Ecto neural progenitor cell (in vitro differentiated cells): Measurements from ENCODE around the gene THEMIS2.
"Not testable (repeated sequence)": the region's sequence is repeated elsewhere in the genome, so short reads cannot be mapped to it uniquely, and the experiment has no call there.

Experiments used
- DNase-seq: peaks from one replicate; pipeline ENCODE4 v3.0.0-alpha.2; 2018; ENCODE audit warnings: low spot score

THEMIS2 gene

GRCh38 chr1:27872059-27872801 lies at the start of gene THEMIS2:
Gene THEMIS2 (plus strand): TSS chr1:27872544. CDS start chr1:27872572, 28 bp downstream.
- DNase-seq = peak; percentile 88

GRCh38 chr1:27823784-27824183 lies 48.6 kb upstream of the THEMIS2 start:
- DNase-seq = no peak

- no peak for DNase-seq
Observed at GRCh38 chr1:27824411-27824810, 47.9 kb upstream of the THEMIS2 start.

- DNase-seq = not testable (repeated sequence)
Observed at GRCh38 chr1:27829339-27829960, 42.9 kb upstream of the THEMIS2 start.

GRCh38 chr1:27830621-27831440 lies 41.5 kb upstream of the THEMIS2 start, which contains the start of gene PPP1R8:
Gene PPP1R8 (plus strand): TSS chr1:27830782. CDS start chr1:27830836, 54 bp downstream.
- DNase-seq = peak; percentile 95

- DNase-seq = no peak
Observed at GRCh38 chr1:27831568-27832410, 40.6 kb upstream of the THEMIS2 start.

- DNase-seq = no peak
Observed at GRCh38 chr1:27832762-27833161, 39.6 kb upstream of the THEMIS2 start.

GRCh38 chr1:27833470-27833869 lies 38.9 kb upstream of the THEMIS2 start:
- no peak for DNase-seq

GRCh38 chr1:27835046-27835445 lies 37.3 kb upstream of the THEMIS2 start:
- DNase-seq = no peak

- DNase-seq = no peak
Observed at GRCh38 chr1:27835501-27835900, 36.8 kb upstream of the THEMIS2 start.

- no peak for DNase-seq
Observed at GRCh38 chr1:27849951-27850350, 22.4 kb upstream of the THEMIS2 start.

GRCh38 chr1:27855085-27855484 lies 17.3 kb upstream of the THEMIS2 start:
- DNase-seq = no peak

- DNase-seq = no peak
Observed at GRCh38 chr1:27856561-27857343, 15.6 kb upstream of the THEMIS2 start.

GRCh38 chr1:27857552-27857951 lies 14.8 kb upstream of the THEMIS2 start:
- not testable (repeated sequence) for DNase-seq

GRCh38 chr1:27858072-27858948 lies 14.0 kb upstream of the THEMIS2 start:
- peak; percentile 87 for DNase-seq

GRCh38 chr1:27858949-27859576 lies 13.3 kb upstream of the THEMIS2 start:
- DNase-seq = no peak

- DNase-seq = no peak
Observed at GRCh38 chr1:27861436-27861835, 10.9 kb upstream of the THEMIS2 start.

- DNase-seq = no peak
Observed at GRCh38 chr1:27862004-27862403, 10.3 kb upstream of the THEMIS2 start.
